ENCODE data around the gene TOMM70. TPM values are rescaled to one million over a fixed set of nuclear protein-coding genes. Genes with fewer than 3 reads are reported as not detected.

TOMM70 gene
- total and polyA plus RNA-seq, 2 of the 8 experiments (the other 6 are each of a cell fraction or from before 2014, with no cell fraction given) = 10.9 to 52.1 TPM

DNA sequence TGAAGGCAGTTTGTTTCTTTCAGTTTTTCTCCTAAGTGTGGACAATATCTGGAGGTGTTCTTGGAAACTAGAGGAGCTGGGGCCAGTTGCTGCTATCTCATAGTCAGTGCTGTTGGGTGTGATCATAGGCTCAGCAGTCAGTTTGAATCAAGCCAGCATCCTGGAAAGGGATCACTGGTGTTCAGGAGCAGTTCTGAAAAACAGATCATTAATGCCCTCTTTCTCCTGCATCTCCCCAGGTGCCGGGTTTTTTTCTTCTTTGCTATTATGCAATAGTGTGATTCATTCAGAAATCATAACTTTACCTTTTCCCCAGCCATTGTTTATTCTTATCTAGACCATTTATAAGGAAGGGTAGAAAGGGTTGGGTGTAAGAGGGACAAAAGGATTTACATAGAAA, 24.4 kb upstream of the TOMM70 start:
- H4K20me1 ChIP-seq (replicated peaks in 1 of 2; ENCODE audit: control insufficient read depth in 1 of 2, insufficient read depth in 2 of 2, low read length in 2 of 2) = no peaks in the 10 kb centered on the region
- no peak for TF ChIP-seq HDAC6 (IDR thresholded peaks at IDR 0.05; ENCODE audit: low read depth, low read length)
- peak; percentile 30; the same call in 1 of the 2 replicates for TF ChIP-seq CEBPB (IDR thresholded peaks at IDR 0.05; ENCODE audit: low read depth, low read length)
- no peak overlapping the region for H3K4ac ChIP-seq (replicated peaks; ENCODE audit: insufficient read length, low read depth, low read length)
- ChIA-PET CTCF (ENCODE audit: partially characterized antibody) (no interaction called here), POLR2A (ENCODE audit: partially characterized antibody) (interaction anchor here (1.0 to 3.1 kb wide), 2 partner anchors 11 to 12 kb away, joined by 3 to 9 read pairs; no protein-coding TSS in a partner anchor)
- no peak overlapping the region for H3K4me3 ChIP-seq (ENCODE audit: extremely low read depth in 1 of 4, insufficient read depth in 2 of 4, low read depth in 3 of 4, low read length in 4 of 4)
- H3K9me3 ChIP-seq (ENCODE audit: insufficient read depth in 2 of 2, low read depth in 1 of 2, low read length in 1 of 2) = no peaks in the 10 kb centered on the region
- H3K23me2 ChIP-seq (ENCODE audit: low read depth, low read length) = no peaks in the 10 kb centered on the region
- H3K23ac ChIP-seq (ENCODE audit: insufficient read length) = no peak overlapping the region
- H3K9ac ChIP-seq (replicated peaks in 1 of 4; ENCODE audit: extremely low read depth in 1 of 4, low read depth in 3 of 4, low read length in 3 of 4) = no peak overlapping the region
- H3K79me1 ChIP-seq (ENCODE audit: low read depth, low read length) = no peaks in the 10 kb centered on the region
- no peak overlapping the region for H3K56ac ChIP-seq (replicated peaks; ENCODE audit: insufficient read length, low read depth, low read length)
- no peak overlapping the region for H2BK5ac ChIP-seq (ENCODE audit: low read depth, low read length)
- no peaks in the 10 kb centered on the region; a peak in 1 of 8 replicates for H3K36me3 ChIP-seq (ENCODE audit: control insufficient read depth in 2 of 4, insufficient read depth in 4 of 4, low read length in 3 of 4)
- no peaks in the 10 kb centered on the region for H3K27me3 ChIP-seq (replicated peaks in 1 of 4; ENCODE audit: control insufficient read depth in 3 of 4, extremely low read depth in 1 of 4, insufficient read depth in 3 of 4, low read length in 3 of 4)
- no peak overlapping the region for H2AFZ ChIP-seq (ENCODE audit: low read length)
- H2BK15ac ChIP-seq (ENCODE audit: low read length) = no peak overlapping the region
- no peak overlapping the region for H2BK12ac ChIP-seq (ENCODE audit: low read depth, low read length)
- no peaks in the 10 kb centered on the region for H3K79me2 ChIP-seq (ENCODE audit: control insufficient read depth in 1 of 2, insufficient read depth in 2 of 2, low read length in 2 of 2)
- no peak overlapping the region for H2AK5ac ChIP-seq (ENCODE audit: low read depth, low read length)
- no peak overlapping the region for H4K91ac ChIP-seq (replicated peaks; ENCODE audit: insufficient read length, low read length)
- H3K18ac ChIP-seq (ENCODE audit: extremely low read depth, low read length) = no peak overlapping the region
- H2BK20ac ChIP-seq (ENCODE audit: low read length) = no peak overlapping the region
- no peak overlapping the region for H4K8ac ChIP-seq (ENCODE audit: extremely low read depth, insufficient read depth, low read length)
- 77% methylated on average over 1 of the region's 1 CpG; no CpG with 5 or more reads in 1 of the 2 experiments for WGBS, 2 experiments (ENCODE audit: extremely low coverage in 1 of 2, insufficient coverage in 1 of 2, insufficient read length in 1 of 2, insufficient replicate concordance in 2 of 2, low coverage in 1 of 2, low lambda C conversion rate in 2 of 2, missing lambda C conversion rate in 1 of 2)
- no peak overlapping the region for H3K4me2 ChIP-seq (ENCODE audit: insufficient read depth in 1 of 2, low read depth in 2 of 2, low read length in 2 of 2)
- no peak overlapping the region for H2BK120ac ChIP-seq (replicated peaks; ENCODE audit: low read depth, low read length)
- no peak overlapping the region for H3K27ac ChIP-seq (ENCODE audit: low read depth, low read length)
- H4K5ac ChIP-seq (ENCODE audit: insufficient read length, low read depth, low read length) = no peak overlapping the region
- DNase-seq (ENCODE audit: low read depth in 1 of 2, low spot score in 2 of 2) = no peak
- FAIRE-seq = no peak
- H3K14ac ChIP-seq (ENCODE audit: insufficient read length) = no peak overlapping the region
- no peaks in the 10 kb centered on the region for H3K4me1 ChIP-seq (replicated peaks in 1 of 4; ENCODE audit: control insufficient read depth in 3 of 4, insufficient read depth in 4 of 4, low read length in 3 of 4)

Data from H1 (cell line).